Activated naive CD4-positive, alpha-beta T cell treated with anti-CD3 and anti-CD28 coated beads, Interleukin-2, amount 50 U/mL, for 16 hours (primary cell): ENCODE data around the gene DNAJC4.

Source experiments
- DNase-seq: peaks from one replicate; pipeline ENCODE4 v3.0.0-alpha.2; 2020

DNAJC4 gene

DNA sequence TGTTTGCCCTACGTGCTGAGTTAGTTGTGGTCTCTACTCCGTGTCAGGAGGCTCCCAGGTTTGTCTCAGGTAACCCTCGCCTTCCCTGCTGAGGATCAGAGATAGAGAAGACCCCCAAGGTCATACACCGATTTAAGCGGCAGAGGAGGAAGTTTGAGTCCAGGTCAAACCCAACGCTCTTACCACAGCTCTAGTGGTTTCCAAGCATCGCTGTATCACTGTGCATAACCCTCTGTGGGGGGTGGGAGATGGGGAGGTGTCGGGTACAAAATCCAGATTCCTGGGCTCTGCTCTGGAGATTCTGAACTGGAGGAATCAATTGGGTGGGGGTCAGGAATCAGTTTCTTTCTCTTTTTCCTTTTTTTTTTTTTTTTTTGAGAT is 627 bp downstream of the DNAJC4 start:
- DNase-seq, result no peak

DNA sequence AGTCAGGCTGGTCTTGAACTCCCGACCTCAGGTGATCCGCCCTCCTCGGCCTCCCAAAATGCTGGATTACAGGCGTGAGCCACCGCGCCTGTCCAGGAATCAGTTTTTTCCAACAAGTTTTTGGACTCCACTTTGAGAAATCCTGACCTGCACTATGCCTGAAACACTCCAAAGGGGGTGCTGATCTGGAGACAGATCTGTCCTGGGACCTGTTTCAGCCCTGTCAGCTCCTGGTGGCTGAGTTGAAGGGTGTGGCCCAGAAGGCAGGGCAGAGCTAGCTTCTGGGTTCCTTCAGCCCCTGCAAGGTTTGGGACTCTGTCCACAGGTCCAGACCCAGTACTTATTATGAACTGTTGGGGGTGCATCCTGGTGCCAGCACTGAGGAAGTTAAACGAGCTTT is 1.2 kb downstream of the DNAJC4 start:
- DNase-seq, result peak; percentile 7

DNA sequence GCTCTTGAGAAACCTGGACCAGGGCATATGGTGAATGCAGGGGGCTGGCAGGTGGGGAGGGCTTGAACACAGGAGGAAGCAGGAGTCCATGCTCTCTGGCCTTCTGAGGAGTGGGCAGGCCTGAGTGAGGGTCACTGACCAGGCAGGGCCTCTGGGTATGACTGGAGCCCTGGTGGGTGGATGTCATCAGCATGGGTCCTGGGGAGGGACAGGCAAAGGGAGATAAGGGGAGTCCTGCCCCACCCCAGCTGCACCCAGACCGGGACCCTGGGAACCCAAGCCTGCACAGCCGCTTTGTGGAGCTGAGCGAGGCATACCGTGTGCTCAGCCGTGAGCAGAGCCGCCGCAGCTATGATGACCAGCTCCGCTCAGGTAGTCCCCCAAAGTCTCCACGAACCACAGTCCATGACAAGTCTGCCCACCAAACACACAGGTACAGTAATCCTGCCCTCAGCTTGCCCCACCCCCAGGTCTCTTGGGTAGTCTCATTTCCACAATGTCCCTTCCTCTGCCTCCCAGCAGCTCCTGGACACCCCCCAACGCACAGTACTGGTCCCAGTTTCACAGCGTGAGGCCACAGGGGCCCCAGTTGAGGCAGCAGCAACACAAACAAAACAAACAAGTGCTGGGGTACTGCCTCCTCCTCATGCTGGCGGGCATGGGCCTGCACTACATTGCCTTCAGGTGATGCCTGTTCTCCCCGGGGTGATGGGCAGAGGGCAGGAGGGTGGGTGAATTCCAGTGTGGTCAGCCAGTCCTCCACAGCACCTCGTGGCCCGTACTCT is 2.0 kb downstream of the DNAJC4 start:
- no peak for DNase-seq

- DNase-seq, result no peak
Measured at GRCh38 chr11:64232967-64233315, 2.6 kb downstream of the DNAJC4 start.

- DNase-seq, result peak; percentile 69
Measured at GRCh38 chr11:64233913-64234586, 3.7 kb downstream of the DNAJC4 start, which contains the start of gene VEGFB. VEGFB (plus strand) TSS chr11:64234584; CDS start chr11:64234834, 250 bp downstream.

DNA sequence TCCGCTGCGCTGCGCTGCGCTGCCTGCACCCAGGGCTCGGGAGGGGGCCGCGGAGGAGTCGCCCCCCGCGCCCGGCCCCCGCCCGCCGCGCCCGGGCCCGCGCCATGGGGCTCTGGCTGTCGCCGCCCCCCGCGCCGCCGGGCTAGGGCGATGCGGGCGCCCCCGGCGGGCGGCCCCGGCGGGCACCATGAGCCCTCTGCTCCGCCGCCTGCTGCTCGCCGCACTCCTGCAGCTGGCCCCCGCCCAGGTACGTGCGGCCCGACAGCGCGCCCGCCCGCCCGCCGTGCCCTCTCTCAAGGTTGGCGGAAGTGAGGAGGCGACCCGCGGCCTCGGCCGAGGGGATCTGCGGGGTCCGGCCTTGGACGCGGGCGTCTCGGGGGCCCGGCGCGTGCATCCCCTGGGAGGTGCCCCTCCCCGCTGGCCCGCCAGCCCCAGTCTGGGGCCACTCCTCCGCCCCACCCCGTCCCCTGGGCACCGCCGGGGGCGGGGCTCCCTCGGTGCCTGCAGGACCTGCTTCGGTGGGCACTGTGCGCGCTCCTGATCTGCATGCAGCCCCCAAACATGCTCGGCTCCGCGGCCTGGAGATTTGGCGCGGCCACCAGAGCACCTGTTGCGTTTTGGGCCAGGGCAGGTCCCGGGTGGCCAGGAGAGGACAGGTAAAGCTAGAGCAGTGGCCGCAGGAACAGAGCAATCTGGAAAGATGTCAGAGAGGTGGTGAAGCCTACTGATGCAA is 4.5 kb downstream of the DNAJC4 start:
- DNase-seq, result peak; percentile 57

- no peak for DNase-seq
Measured at GRCh38 chr11:64235437-64236161, 5.3 kb downstream of the DNAJC4 start.

DNA sequence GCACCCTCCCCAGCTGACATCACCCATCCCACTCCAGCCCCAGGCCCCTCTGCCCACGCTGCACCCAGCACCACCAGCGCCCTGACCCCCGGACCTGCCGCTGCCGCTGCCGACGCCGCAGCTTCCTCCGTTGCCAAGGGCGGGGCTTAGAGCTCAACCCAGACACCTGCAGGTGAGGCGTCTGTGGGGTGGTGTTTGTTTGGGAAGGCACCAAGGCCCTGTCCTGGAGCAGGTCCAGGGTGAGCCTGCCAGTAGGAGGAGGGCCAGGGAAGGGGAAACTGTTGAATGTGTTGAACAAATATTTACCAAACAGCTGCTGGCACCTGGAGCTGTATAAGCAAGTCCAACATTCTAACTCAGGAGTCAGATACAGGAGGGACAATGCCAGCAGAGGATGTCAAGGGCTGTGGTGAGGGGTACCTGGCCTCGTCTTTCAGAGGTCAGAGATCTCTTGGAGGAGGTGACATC is 7.2 kb downstream of the DNAJC4 start:
- no peak for DNase-seq

- DNase-seq, result no peak
Measured at GRCh38 chr11:64238076-64238475, 7.7 kb downstream of the DNAJC4 start.

DNA sequence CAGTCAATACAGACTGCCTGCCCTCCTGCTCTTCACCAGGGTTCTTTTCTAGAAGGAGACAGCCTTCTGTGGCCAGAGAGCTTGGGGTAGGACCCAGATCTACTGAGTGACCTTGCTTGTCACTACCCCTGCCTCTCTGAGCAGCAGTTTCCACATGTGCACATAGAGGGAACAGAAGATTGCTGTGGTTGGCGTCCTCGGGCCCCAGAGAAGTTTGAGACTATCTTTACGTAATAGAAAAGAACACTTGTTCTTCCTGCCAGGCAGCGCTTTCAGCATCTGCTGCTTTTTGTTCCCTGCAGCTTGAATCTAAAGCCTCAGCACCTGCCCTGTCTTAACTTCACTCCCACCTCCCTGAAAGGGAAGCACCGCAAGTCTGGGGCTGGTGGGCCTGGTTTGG is 8.7 kb downstream of the DNAJC4 start:
- no peak for DNase-seq

GRCh38 chr11:64239662-64240434 is 9.5 kb downstream of the DNAJC4 start:
- no peak for DNase-seq

- peak; percentile 98 for DNase-seq
Measured at GRCh38 chr11:64240435-64241240, 10.3 kb downstream of the DNAJC4 start, which contains the start of gene FKBP2. FKBP2 (plus strand) TSS chr11:64241095; CDS start chr11:64242388, 1,293 bp downstream.

DNA sequence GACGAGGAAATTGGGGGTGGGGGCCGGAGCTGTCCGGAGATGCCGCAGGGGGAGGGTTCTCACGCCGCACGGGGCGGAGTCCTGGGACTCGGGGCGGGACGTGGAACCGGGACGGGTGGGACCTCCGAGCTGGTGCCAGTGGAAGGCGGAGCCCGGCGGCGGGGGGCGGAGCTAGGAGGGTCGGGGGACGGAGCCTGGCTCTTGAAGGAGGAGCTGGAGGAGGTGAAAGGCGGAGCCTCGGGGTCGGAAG is 10.8 kb downstream of the DNAJC4 start:
- DNase-seq, result no peak

GRCh38 chr11:64241491-64242374 is 11.4 kb downstream of the DNAJC4 start:
- DNase-seq, result peak; percentile 99

GRCh38 chr11:64243236-64243854 is 13.0 kb downstream of the DNAJC4 start:
- no peak for DNase-seq

GRCh38 chr11:64244107-64244506 is 13.8 kb downstream of the DNAJC4 start:
- DNase-seq, result no peak

GRCh38 chr11:64244966-64245365 is 14.6 kb downstream of the DNAJC4 start:
- no peak for DNase-seq

DNA sequence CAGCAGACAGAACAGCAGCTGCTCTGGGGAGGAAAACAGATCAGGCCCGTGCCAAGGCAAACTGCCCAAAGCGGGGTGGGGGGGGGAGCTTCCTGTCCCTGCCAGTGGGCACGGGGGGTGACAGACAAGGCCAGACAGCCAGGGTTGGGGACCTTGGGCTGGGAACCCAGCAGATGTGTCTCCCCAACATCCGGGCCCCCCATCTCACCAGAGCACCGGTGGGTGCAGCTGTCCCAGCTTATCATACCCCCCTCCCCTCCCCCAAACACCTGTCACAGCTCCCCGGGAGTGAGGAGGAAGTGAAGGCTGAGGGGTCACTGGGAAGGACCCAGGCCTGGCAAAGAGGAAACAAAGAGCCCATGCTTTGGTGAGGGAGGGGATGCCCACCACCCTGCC is 15.1 kb downstream of the DNAJC4 start:
- no peak for DNase-seq

DNA sequence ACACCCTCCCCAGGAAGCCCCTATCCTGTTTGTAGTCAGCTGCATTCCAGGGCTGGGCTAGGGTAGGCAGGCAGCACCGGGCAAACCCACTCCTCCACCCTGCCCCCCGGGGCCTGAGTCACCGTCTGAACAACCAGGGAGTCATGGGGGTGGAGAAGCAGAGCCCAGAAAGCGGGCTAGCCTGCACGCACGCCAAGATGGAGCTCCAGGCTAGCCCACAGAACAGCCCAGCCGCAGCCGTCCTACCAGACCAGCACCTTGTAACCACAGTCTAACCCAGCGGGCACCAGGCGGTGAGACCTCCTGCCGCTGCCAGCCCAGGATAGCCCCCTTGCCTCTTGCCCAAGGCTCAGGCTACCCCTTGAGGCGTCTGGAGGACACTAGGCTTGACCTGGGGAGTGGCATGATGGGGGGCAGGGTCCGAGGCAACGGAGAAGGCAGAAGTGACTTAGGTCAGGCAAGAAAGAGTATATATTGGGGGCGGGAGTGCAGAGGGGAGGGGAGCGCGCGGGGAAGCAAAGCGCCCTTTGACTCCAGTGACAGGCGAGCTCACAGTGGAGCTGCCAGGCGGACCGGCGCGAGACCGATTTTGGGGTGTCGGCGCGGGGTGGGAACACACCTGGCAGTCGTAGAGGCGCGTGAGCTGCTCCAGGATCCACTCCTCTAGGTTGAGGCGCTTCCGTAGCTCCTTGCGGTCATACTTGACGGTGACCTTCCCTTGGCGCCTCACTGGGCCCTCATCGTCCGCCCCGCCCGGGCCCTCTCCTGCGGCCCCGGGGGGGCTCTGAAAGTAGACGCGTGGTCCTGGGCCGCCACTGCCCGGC is 15.7 kb downstream of the DNAJC4 start:
- peak; percentile 87 for DNase-seq
